HepG2 (cell line): ENCODE data around the gene CACNA2D3. TPM values are rescaled to one million over a fixed set of nuclear protein-coding genes. Genes with fewer than 3 reads are reported as not detected.

Source experiments
- ATAC-seq: fragments of 200-7000 bp; cut with Tn5 transposase; 3 replicates; pipeline ENCODE4 v1.9.1; 2020; ENCODE audit warnings: mild to moderate bottlenecking, moderate library complexity
- BruUV-seq: library from RNA; stranded (reverse); fragments of 400-500 nt; replicated peaks from 2 replicates; lab custom pipeline; 2021; lab: Mats Ljungman, UMichigan
- CTCF ChIA-PET: fragments of 300-600 bp; formaldehyde crosslinking; extraction: SDS; loops from one replicate; lab custom pipeline; 2021; ENCODE audit warnings: low total read pairs, inconsistent platforms, low intra/inter-chr PET ratio; lab: Yijun Ruan, JAX
- POLR2A ChIA-PET: fragments of 350-600 bp; sonication (Branson Sonifier 250); formaldehyde crosslinking; loops from one replicate; lab custom pipeline; 2020; ENCODE audit warnings: antibody characterized with exemption, inconsistent platforms; lab: Yijun Ruan, JAX
- DNase-seq: peaks from one replicate; pipeline ENCODE4 v3.0.0-alpha.2; 2015; ENCODE audit warnings: low spot score
- FAIRE-seq: peaks from 3 replicates; lab custom pipeline; 2011; peaks lifted over from hg19 to GRCh38; lab: Jason Lieb, UNC
- H2AFZ ChIP-seq: one replicate; pipeline ENCODE4 v1.6.1; 2011; ENCODE audit warnings: low read length, inconsistent platforms
- H3K27ac ChIP-seq: fragments of 300-600 bp; 3 replicates; pipeline ENCODE4 v1.8.0; 2011; ENCODE audit warnings: mixed run types, mild to moderate bottlenecking, mixed read lengths, low read length, inconsistent platforms; ENCODE audit not compliant: insufficient read depth; ENCODE audit errors: extremely low read length
- H3K27me3 ChIP-seq, 2 experiments: fragments of 200-600 bp in 1 of 2; 2 replicates in 1 of 2; 3 replicates in 1 of 2; pipeline versions ENCODE4 v1.6.0 to v1.8.0; 2011; ENCODE audit warnings: low read length in 2 of 2, mild to moderate bottlenecking in 2 of 2, moderate library complexity in 2 of 2, inconsistent platforms in 1 of 2; ENCODE audit not compliant: insufficient read depth in 2 of 2, control insufficient read depth in 1 of 2
- H3K36me3 ChIP-seq, 2 experiments: fragments of 200-600 bp in 1 of 2; replicated peaks in 1 of 2; 2 replicates in 1 of 2; 3 replicates in 1 of 2; pipeline versions ENCODE4 v1.5.1 to v1.8.0; 2011; ENCODE audit warnings: low read length in 2 of 2, inconsistent platforms in 1 of 2; ENCODE audit not compliant: insufficient read depth in 2 of 2, control insufficient read depth in 1 of 2
- H3K4me1 ChIP-seq: 2 replicates; pipeline ENCODE4 v1.5.1; 2012; ENCODE audit warnings: low read length, inconsistent platforms; ENCODE audit not compliant: insufficient read depth
- H3K4me2 ChIP-seq: 2 replicates; pipeline ENCODE4 v1.6.0; 2011; ENCODE audit warnings: low read depth, low read length, inconsistent platforms
- H3K4me3 ChIP-seq, 3 experiments: fragments of 200-600 bp in 1 of 3; sonication (generic), shearing (Covaris generic) in 1 of 3; replicated peaks in 1 of 3; 2 replicates each; pipeline ENCODE4 v1.5.1; 2011 to 2016; ENCODE audit warnings: low read length in 3 of 3, inconsistent platforms in 2 of 3, low read depth in 2 of 3, mild to moderate bottlenecking in 2 of 3, control low read depth in 1 of 3, mixed read lengths in 1 of 3; ENCODE audit not compliant: insufficient read depth in 1 of 3
- H3K79me2 ChIP-seq: one replicate; pipeline ENCODE4 v1.6.1; 2011; ENCODE audit warnings: low read length, inconsistent platforms; ENCODE audit not compliant: insufficient read depth
- H3K9ac ChIP-seq: 2 replicates; pipeline ENCODE4 v1.6.0; 2011; ENCODE audit warnings: mild to moderate bottlenecking, low read depth, low read length, inconsistent platforms; ENCODE audit not compliant: insufficient read depth
- H3K9me3 ChIP-seq: 2 replicates; pipeline ENCODE4 v1.5.1; 2012; ENCODE audit warnings: mild to moderate bottlenecking, low read length
- H4K20me1 ChIP-seq: 2 replicates; pipeline ENCODE4 v1.6.0; 2011; ENCODE audit warnings: inconsistent platforms, mild to moderate bottlenecking, low read length, moderate library complexity; ENCODE audit not compliant: insufficient read depth
- FUBP1 ChIP-seq: sonication (generic); formaldehyde crosslinking; IDR thresholded peaks from 2 replicates; pipeline ENCODE4 v1.5.1; 2020; ENCODE audit warnings: missing genetic modification reagents, mild to moderate bottlenecking, borderline replicate concordance
- KAT2B ChIP-seq: fragments of 150-350 bp; IDR thresholded peaks from 2 replicates; pipeline ENCODE4 v1.6.1; 2014; ENCODE audit warnings: low read depth, low read length, borderline replicate concordance
- ZNF225 ChIP-seq: sonication (generic); formaldehyde crosslinking; IDR thresholded peaks from 2 replicates; pipeline ENCODE4 v1.4.0; 2020; ENCODE audit warnings: mild to moderate bottlenecking, missing genetic modification reagents
- ZNF24 ChIP-seq: fragments of 450-650 bp; IDR thresholded peaks from 2 replicates; pipeline ENCODE4 v1.6.1; 2017; ENCODE audit warnings: antibody characterized with exemption, mild to moderate bottlenecking
- ZNF275 ChIP-seq: sonication (generic); formaldehyde crosslinking; IDR thresholded peaks from 2 replicates; pipeline ENCODE4 v1.8.0; 2022; ENCODE audit warnings: missing genetic modification reagents, mild to moderate bottlenecking, inconsistent platforms, borderline replicate concordance
- ZNF576 ChIP-seq: sonication (generic); formaldehyde crosslinking; IDR thresholded peaks from 2 replicates; pipeline ENCODE4 v1.4.0; 2020; ENCODE audit warnings: mild to moderate bottlenecking, missing genetic modification reagents
- ZNF784 ChIP-seq: sonication (generic); formaldehyde crosslinking; IDR thresholded peaks from 2 replicates; pipeline ENCODE4 v1.5.1; 2020; ENCODE audit warnings: missing genetic modification reagents, mild to moderate bottlenecking, borderline replicate concordance
- ZSCAN12 ChIP-seq: sonication (generic); formaldehyde crosslinking; IDR thresholded peaks from 2 replicates; pipeline ENCODE4 v1.9.0; 2021; ENCODE audit warnings: mild to moderate bottlenecking, missing genetic modification reagents
- WGBS: methylation state at CpG from one replicate; pipeline ENCODE4 v1.1.6; 2017; ENCODE audit warnings: low lambda C conversion rate; 5-methylcytosine and 5-hydroxymethylcytosine counted together
- in situ Hi-C: cut with HindIII; loops from 2 replicates; pipeline ENCODE4 v1.10.0; 2017; ENCODE audit warnings: low pct_unique_long_range_greater_than_20kb; ENCODE audit not compliant: extremely low pct_ligation_motif_present
- intact Hi-C: fragments of 100-400 bp; cut with micrococcal nuclease; formaldehyde crosslinking; loops from one replicate; pipeline ENCODE4 v1.10.0; 2022; ENCODE audit not compliant: unreplicated experiment
- polyA plus RNA-seq, 8 experiments: library from polyadenylated mRNA; depleted of rRNA in 3 of 8; stranded (reverse) in 7 of 8; unstranded in 1 of 8; fragments of >200 nt; fragmentation: Illumina TruSeq in 4 of 8; extraction: Trizol in 4 of 8; gene quantifications; 2 replicates each; pipeline versions ENCODE4 v1.2.1 to v1.2.3, GENCODE V29; 2011 to 2016; ENCODE audit warnings: low read depth in 4 of 8, missing spikeins in 1 of 8, mixed read lengths in 1 of 8; ENCODE audit not compliant: insufficient read depth in 1 of 8
- total RNA-seq, 5 experiments: library from RNA; depleted of rRNA; stranded (reverse); fragments of >200 nt; fragmentation: Illumina TruSeq; extraction: Trizol; gene quantifications; 2 replicates each; pipeline ENCODE4 v1.2.3, GENCODE V29; 2016; ENCODE audit warnings: low read depth in 1 of 5

CACNA2D3 gene
- total and polyA plus RNA-seq, 2 of the 13 experiments (the other 11 are each of a cell fraction or from before 2014, with no cell fraction given): not detected

GRCh38 chr3:54445630-54446029, 323.3 kb downstream of the CACNA2D3 start:
- no peak overlapping the region for H3K9ac ChIP-seq
- H3K79me2 ChIP-seq: no peaks in the 10 kb centered on the region
- in situ Hi-C loops: no loop called here
- no peaks in the 10 kb centered on the region; a peak in 1 of 5 replicates for H3K27me3 ChIP-seq
- no peak overlapping the region for H3K4me2 ChIP-seq
- no peak for TF ChIP-seq ZSCAN12 (CRISPR knock-in tag)
- no peak for TF ChIP-seq ZNF275 (CRISPR knock-in tag)
- no peak for TF ChIP-seq FUBP1
- no peak for TF ChIP-seq ZNF576 (CRISPR knock-in tag)
- TF ChIP-seq KAT2B: no peak
- no peak for TF ChIP-seq ZNF24
- no peak for TF ChIP-seq ZNF784 (CRISPR knock-in tag)
- TF ChIP-seq ZNF225 (CRISPR knock-in tag): no peak
- TF ChIP-seq, all 625 proteins: peak for 0
- 100% methylated on average over 1 of the region's 1 CpG for WGBS
- H2AFZ ChIP-seq: no peak overlapping the region
- ATAC-seq: no peak
- BruUV-seq: no TSS peak
- FAIRE-seq: no peak
- intact Hi-C loops: no loop called here
- H3K36me3 ChIP-seq: no peaks in the 10 kb centered on the region
- no peak for DNase-seq
- no peaks in the 10 kb centered on the region for H4K20me1 ChIP-seq
- ChIA-PET CTCF (no interaction called here), POLR2A (no interaction called here)
- no peak overlapping the region for H3K27ac ChIP-seq
- H3K4me1 ChIP-seq: peaks cover 28% of the 10 kb centered on the region
- H3K9me3 ChIP-seq: no peaks in the 10 kb centered on the region
- H3K4me3 ChIP-seq: no peak overlapping the region
